NCI-H1436 treated with DMSO at 0.1 percent for 48 hours (cell line): ENCODE data around the gene LIMS2.

Source experiments
- DNase-seq: peaks from one replicate; lab custom pipeline; 2025; lab: John Stamatoyannopoulos, UW

The LIMS2 gene

DNA sequence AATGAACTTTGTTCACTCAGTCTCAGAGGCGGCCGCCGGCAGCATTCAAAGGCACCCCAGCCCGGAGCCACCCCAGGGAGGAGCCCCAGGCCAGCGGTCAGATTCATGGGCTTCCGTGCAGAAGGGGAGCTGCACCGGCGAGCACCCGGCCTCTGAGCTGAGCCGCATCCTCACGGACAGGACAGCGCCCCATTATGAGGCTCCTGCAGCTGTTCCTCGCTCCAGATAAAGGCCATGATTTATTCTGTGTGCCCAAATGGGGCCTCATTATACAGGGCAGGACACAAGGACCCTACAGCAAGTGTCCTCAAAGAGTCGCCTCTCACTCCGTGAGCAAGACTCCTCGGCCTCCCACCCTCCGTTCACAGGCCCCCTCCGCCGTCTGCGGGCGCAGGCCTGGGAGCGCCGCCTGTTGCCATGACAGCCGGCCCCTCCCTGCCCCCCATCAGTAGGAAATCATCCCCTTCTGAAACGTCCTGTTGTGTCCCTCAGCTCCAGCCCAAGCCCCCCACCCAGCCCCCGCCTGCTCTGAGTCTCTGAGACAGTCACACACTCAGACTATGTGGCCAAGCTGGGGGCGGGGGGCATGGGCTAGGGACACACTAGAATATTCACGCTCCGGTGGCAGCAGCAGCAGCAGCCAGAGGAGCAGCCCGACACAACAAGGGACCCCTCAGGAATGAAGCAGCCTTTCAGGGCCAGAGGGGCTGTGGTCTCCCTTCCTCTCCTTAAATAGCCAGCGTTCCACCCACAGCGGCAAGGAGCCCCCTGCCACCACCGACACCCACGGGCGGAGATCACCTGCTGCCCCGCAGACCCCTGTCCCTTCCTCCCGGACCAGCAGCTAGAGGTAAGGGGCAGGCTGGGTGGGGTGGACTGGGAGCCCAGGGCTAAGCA, 29.7 kb downstream of the LIMS2 start, which contains the start of gene GPR17:
GPR17 (plus strand) TSS at position 759 of the 897 bp plus-strand sequence. CDS start 4,583 bp downstream, outside the sequence.
- no peak for DNase-seq

DNA sequence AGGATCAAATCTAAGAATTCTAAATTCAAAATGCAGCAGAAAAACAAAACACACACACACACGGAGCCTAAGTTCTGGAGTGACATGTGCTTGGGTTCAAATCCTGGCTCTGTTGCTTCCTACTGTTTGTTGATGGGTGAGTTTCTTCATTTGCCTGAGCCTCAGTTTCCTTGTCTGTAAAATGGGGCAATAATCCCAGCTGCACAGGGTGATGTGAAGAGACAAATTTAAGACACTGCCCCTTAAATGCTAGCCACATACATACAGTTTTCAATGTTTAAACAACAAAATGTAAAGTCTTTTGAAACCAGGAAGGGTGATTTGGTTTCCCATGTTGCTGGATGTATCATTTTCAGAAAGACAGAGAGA, 30.3 kb downstream of the LIMS2 start:
- DNase-seq = no peak

DNA sequence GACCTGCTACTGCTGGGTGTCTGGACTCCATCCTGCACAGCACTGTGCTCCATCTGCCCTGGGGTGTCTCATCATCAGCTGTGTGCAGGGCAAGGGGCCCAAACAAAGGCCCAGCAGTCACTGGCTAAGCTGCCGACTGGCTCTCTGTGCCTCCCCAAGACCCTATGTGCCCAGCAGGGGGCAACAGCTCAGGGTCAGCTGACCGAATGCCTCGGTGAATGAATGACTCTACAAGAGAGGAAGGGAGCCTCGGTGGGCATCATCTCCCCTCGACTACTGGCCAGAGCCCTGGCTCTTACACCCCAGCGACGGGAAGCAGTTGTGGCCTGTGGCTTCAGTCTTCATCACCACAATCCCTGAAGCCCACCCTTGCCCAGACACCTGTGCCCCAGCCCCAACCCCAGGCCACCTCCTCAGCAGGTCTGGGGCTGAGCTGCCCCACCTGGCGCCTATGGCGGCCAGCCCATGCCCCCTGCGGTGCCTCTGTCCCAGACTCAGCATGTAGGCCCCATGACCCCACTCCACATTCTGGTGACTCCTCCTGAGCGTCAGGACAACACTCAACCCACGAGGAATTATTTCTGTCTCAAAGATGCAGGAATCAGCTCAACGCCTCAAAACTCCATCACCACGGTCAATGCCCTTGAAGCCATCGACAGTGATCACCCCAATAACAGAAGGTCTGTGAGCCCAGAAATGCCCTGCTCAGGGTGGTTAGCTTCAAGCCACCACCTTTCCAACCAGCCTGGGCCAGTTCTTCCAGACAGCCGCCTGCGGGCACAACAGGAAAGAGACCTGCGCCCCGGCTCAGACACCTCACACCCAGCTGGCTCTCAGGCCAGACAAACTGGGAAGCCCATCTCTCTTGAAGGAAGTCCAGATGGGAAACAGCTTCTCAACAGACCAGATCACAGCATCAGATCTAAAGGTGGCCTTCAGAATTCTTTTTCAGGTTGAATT, 31.0 kb downstream of the LIMS2 start:
- DNase-seq = no peak

DNA sequence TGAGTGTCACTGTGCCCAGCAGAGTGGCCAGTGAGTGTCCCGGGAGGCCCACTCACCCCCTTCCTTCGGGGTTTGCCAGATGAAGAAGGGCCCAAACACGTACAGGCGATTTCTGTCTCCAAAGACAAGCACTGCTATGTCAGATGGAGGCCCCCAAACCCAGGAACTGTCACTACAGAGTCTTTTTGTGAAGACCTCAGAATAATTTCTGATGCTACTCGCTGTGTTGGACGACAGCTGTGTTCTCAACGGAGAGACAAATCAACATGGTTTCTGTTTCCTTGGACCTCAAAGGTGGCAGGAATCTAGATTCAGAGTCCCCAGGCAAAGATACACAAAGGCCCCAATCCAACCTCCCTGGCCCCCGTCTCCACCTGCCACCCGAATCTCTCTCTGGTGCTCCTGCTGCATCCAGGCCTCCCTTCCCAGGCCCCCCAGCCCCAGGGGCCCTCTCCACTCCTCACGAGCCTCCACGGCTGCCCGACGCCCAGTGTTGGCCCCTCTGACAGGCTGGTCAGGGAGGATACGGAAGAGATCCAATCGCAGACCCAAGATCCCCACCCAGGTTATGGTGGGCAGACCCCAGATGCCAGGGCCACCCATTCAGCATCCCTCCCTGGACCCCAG, 31.8 kb downstream of the LIMS2 start:
- no peak for DNase-seq

DNA sequence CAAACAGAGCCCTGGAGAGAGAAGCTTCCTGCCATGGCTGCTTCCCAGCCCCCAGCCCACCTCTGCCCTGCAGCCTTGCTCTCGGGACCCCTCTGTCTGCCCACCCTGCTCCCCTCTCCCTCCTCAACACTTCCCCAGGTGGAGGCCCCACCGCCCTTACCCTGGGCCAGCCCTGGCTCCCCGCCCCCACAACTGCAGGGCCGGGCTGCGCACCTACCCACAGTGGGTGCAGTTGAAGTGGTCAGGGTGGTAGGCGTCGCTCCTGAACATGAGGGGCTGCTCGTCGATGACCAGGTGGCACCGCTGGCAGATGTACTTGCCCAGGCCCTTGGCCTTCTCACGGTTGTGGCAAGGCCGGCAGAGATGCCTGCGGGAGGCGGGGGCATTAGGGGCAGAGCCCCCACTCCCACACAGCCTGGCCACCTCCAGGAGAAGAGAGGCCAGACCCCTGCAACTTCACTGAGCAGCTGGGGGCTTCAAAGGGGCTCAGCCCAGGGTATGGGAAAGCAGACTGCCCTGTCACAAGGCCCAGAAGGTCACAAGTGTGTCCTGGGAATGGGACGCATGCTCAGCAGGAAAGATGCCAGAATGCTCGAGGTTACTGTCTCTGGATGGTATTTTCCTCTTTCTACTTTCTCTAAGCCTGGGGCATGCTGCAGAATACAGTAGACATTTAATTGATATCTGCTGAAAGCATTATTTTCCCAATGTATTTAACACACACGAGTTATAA, 32.5 kb downstream of the LIMS2 start:
- no peak for DNase-seq

DNA sequence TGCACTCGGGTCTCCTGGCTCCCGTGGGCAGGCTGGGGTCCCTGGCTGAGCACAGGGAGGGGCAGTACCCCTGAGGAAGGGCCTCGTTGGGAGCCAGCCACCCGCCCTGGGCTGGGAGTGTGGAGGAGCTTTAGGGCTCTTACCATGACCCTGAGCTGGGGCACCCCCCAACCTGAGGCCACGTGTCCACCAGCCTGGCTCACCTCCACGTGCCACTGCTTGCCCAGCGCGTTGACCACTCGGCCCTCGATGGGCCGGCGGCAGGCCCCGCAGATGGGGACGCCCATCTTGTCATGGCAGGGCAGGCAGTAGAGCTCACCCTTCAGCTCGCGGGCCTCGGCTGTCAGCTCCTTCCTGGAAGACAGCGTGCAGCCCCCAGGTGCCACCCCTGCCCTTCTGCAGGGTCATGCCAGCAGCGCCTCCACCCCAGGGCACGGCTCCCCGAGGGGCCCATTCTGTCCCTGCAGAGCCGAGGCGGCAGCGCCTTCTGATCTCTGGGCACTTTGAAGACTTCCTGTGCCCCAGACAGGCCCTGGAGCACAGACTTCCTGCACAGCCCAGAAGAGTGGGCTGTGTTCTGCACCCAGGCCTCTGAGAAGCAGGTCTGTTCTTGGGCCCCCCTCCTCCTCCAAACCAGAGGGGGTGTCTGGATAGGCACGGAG, 33.4 kb downstream of the LIMS2 start:
- no peak for DNase-seq

DNA sequence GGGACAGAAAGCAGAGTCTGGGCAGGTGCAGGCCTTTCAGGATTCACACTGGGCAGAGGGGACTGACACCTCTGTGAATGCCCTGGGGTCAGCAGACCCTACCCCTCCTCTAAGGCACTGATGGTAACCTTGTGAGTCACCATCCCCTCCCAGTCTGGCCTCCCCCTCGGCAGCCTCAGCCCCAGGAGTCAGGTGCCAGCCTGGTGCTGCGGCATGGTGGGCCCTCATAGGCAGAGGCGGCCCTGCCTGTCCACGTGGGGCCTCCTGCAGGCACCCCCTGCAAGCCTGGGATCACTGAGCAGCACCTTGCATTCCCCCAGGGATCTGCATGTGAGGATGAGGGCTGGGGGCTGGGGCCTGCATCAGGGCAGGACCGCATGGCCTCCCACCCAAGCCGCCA, 34.2 kb downstream of the LIMS2 start:
- DNase-seq = no peak

DNA sequence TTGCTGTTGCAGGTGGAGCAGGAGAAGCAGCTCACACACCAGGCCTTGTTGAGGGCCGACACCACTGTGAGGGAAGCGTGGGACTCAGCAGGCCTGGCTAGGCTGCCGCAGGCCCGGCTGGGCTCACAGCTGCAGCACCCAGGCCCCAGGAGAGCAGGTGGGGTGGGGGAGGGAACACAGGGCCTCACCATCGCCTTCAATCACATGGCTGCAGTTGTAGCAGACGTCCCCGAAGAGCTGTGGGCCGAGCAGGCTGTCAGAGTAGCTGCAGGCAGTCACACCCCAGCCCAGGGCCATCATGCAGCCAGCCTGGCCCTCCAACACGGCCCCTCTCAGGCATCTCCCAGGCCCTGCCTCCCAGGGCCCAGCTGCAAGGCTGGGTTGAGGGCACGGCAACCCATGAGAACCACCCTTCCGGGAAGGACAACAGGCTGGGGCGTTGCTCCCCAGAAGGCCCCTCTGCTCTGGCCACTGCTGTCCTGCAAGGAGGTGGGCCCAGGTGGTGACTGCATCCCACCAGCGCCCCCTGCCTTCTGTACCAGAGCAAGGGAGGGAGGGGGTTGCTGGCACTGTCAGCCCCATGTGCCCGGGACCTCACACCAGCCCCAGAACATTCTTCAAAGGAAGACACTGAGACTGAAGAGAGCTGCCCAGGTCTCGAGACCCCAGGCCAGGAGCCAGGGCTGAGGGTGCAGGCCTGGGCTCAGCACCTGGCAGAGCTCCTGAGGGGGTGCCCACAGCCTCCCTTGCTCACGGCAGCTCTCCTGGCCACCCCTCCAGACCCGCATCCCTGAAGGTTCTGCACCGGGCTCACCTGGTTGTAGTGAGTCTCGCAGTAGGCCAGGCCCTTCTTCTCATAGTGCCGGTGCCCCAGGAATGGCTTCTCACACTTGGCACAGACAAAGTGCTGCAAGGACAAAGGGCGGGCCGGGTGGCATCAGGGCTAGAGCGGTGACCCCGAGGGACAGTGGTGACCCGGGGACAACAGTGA, 35.0 kb downstream of the LIMS2 start:
- no peak for DNase-seq

DNA sequence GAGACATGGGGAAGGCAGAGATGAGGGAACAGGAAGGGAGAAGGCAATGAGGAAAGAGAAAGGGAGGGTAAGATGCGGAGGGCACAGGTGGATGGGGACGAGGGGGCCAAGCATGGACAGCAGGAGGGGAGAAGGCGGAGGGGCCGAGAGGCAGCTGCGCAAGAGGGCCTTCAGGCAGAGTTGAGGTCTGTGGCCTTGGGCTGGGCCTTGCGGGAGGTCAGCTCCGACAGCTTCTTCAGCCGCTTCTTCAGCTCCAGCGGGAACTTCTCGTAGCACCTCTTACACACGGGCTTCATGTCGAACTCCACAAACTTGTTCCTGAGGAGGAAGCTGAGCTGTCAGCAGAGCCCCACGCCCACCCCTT, 36.2 kb downstream of the LIMS2 start:
- no peak for DNase-seq

DNA sequence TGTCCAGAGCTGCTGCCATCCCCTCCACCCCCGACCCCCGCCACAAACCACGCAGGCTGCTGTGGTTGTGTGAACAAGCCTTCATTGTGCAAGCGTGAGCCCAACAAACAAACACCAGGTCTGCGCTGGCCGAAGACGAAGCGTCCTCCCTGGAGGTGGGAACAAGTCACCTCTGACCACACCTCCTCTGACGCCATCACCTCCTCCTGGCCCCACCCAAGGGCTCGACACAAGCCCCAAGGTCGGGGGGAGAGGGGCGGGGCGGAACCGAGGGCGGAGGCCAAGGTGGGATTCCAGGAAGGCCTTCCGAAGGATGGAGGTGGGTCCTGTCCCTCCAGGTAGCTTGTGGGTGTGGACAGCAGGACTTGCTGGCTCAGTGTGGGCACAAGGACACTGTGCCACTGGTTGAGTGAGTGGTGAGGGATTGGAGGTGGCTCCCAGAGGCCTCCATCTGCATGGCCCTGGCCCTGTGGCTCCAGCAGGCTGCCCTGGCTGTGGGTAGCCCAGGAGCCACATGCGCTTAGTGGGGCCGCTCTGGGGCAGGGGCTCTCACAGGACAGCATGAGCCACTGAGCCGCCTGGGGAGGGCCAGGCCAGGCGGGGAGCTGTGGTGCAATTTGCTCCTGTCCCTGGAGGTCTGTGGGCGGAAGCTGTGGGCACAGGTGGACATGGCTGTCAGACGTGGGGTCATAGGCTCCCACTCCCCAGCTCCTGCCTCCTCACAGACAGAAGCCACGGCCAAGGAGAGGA, 36.8 kb downstream of the LIMS2 start:
- DNase-seq = no peak

DNA sequence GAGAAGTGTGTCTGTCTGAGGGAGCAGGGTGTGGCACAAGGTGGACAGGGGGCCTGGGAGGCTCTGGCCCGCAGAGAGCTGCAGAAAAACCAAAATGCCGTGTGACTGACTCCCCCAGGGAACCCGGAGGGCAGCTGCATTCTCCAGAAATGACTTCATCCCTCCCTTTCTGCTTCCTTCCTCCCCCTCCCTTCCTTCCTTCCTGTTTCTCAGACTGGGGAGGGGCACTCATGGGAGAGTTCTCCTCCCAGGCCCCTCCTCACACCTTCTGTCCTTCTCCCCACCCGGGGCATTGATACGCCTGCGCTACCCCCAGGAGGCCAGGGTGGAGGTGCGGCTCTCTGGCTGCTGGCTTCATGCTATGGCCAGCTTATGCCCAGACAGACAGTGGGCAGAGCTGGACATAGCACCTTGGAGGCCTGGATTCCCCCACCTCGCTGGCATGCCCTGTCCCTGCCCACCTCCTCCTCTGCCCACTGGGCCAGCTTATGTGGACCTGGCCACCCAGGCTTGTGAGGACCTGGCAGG, 37.5 kb downstream of the LIMS2 start:
- no peak for DNase-seq

DNA sequence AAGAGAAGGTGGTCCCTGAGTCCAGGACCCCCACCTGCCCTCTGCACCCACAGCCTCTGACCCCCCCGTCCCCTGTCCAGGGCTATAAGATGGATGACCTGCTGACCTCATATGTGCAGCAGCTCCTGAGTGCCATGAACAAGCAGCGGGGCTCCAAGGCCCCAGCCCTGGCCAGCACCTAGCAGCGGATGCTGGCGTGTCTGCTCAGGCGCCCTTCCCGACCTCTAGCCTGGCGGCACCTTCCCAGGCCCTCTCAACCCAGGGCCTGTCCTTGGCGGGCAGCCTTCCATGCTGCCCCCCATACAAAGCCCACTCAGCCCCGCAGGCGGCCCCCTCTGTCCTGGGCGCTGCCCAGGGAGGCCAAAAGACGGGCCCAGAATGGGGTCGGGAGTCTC, 38.1 kb downstream of the LIMS2 start:
- DNase-seq = no peak

DNA sequence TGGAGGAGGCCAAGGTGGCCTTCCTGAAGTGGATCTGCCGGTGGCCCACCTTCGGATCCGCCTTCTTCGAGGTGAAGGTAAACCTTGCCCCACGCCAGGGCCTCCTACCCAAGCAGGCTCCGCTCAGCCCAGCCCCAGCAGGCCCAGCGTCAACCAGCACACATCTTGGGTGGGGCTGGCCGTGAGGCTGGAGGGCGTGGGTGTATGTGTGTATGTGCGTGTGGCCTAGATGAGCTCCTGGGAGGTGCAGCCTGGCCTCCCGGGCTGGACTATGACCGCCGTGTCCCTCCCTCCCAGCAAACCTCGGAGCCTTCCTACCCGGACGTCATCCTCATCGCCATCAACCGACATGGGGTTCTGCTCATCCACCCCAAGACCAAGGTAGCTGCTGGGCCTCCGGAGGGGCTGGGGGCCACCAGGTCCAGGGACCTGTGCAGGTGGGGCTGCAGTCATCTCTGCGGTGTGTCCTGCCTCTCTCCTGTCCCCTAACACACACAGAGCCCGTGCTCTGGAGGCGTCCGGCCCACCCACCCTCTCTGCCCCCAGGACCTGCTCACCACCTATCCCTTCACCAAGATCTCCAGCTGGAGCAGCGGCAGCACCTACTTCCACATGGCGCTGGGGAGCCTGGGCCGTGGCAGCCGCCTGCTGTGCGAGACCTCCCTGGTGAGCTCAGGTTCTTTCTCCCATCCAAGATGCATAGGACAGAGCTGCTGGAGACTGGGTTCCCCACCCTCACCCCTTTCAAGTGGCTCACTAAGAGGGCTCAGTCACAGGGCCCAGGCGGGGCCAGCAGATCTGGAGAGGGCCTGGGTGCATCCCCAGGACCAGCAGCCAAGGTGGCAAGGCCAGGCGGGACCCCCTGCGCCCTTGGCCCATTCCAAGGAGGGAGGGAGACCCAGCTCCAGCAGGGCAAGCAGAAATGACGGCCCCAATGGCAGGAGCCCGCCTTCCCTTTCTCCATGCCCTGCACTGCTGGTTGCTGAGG, 38.8 kb downstream of the LIMS2 start:
- no peak for DNase-seq

DNA sequence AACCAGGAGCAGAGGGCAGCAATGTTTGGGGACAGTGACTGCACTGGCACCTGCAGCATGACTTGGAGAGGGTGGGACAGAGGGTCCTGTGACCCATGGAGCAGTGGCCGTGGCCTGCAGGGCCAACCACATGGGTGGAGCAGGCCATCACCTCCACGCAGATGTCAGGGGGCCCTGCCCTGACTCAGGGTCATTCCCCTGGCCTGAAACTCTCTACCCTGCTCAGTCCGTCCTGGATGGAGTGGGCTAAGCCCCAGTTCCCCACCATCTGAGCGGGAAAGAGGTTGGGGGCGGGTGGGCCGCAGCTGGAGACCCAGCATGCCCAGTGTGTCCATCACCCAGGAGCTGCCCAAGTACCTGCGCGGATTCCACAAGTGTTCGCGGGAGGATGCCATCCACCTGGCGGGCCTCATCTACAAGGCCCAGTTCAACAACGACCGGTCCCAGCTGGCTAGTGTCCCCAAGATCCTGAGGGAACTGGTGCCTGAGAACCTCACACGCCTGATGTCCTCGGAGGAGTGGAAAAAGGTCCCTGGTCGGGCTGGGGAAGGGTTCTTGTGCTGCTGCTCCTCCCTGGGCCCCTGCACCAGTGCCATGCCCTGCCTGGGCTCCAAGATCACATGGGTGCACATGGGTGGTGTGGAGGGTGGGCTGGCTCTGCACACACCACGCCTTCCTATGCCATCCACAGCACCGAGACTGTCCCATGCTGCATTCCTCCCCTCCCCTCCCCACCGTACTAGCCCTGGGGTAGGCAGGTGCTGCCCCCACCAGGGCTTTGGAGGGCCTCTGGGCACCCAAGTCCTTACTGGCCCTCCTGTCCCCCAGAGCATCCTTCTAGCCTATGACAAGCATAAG, 39.7 kb downstream of the LIMS2 start:
- DNase-seq = no peak

DNA sequence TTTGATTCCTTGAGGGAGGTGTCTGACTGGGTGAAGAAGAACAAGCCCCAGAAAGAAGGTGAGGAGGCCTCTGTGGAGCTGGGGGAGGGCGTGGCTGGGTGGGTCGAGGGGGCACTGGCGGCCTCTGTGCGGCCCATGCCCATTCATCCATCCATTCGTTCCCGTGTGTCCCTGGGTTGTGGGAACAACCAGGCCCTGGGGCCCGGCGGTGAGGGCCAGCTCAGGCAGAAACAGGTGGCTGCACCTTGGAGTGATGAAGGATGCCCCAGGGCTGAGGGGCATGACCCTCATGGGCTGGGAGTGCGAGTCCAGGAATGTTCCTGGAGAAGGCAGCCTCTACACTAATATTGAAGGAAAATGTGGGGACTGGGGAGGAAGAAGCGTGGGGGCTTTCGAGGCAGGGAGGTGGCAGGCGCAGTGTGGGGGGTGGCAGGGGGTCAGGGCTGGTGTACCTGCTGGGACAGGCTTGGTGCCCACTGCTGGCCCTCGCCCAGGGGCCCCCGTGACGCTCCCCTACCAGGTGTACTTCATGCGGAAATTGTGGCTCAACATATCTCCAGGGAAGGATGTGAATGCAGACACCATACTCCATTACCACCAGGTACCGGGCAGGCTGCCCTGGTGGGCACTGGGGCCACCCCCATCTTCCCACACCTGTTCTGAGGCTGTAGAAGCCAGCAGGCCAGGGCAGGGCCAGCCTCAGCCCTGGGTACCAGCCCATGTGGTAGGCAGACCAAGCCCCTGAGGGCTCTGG, 40.5 kb downstream of the LIMS2 start:
- no peak for DNase-seq

DNA sequence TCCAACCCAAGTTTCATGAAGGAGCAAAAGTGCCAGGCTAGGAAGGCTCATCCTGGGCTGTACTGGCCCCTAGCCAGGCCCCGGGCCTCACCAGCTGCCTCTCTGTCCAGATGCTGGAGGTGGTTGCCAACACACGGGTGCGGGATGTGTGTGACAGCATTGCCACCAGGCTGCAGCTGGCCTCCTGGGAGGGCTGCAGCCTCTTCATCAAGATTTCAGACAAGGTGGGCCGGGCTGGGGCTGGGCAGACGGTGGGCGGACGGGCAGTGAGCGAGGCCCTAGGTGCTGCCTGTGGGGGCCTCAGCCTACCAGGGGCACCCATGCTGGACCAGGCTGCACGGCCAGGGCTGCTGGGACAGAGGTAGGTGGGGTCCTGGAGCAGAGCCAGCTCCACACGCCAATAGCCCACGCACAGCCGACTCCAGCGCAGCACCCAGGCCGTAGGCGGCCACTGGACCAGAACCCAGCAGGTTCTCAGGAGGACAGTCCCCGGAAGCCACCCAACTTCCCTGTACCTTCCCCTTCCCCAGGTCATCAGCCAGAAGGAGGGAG, 41.2 kb downstream of the LIMS2 start:
- DNase-seq = no peak
